Lower leg skin (tissue), 4 donors: ENCODE measurements around the gene TNKS1BP1. TPM values are rescaled to one million over a fixed set of nuclear protein-coding genes. Genes with fewer than 3 reads are reported as not detected.

Experiments used
- DNase-seq, 2 donors: peaks; one replicate each; pipeline ENCODE4 v3.0.0-alpha.2; 2019; ENCODE audit warnings: low spot score in 2 of 2
- H3K4me3 ChIP-seq: fragments of 200-600 bp; sonication (generic); 2 replicates; pipeline ENCODE4 v1.5.1; 2017; ENCODE audit warnings: mild to moderate bottlenecking, low read depth; ENCODE audit not compliant: poor library complexity, severe bottlenecking
- CTCF ChIP-seq, 3 donors: fragments of 450-650 bp; IDR thresholded peaks; one replicate each; pipeline ENCODE4 v1.5.1; 2016; ENCODE audit warnings: antibody characterized with exemption in 3 of 3, mild to moderate bottlenecking in 3 of 3, moderate library complexity in 2 of 3
- POLR2A ChIP-seq, 2 donors: fragments of 450-650 bp; IDR thresholded peaks; one replicate each; pipeline ENCODE4 v1.6.1; 2016 to 2017; ENCODE audit warnings: antibody characterized with exemption in 2 of 2, mild to moderate bottlenecking in 1 of 2, moderate library complexity in 1 of 2
- WGBS, 2 donors: methylation state at CpG; one replicate each; pipeline ENCODE4 v1.1.5; 2018; 5-methylcytosine and 5-hydroxymethylcytosine counted together
- intact Hi-C: fragments of 100-400 bp; cut with DNase I; formaldehyde crosslinking; loops from one replicate; pipeline ENCODE4 v1.15.0; 2023; ENCODE audit warnings: low total_unique reads
- total RNA-seq, 4 donors: library from RNA; depleted of rRNA; stranded (reverse); fragments of >200 nt; gene quantifications; one replicate each; pipeline ENCODE4 v1.1.0, GENCODE V29; 2016

TNKS1BP1 gene
- 100 to 1,000 TPM; 219 to 273 (median 230) TPM for total RNA-seq

- DNase-seq: peak; percentile 99 to 100
- no peak for TF ChIP-seq CTCF (IDR thresholded peaks at IDR 0.05)
- peak in 1 of 2 donors; percentile 62 for TF ChIP-seq POLR2A (IDR thresholded peaks at IDR 0.05)
- H3K4me3 ChIP-seq: peak within 1 kb of the TSS; percentile 67
- WGBS, 2 donors: 1% methylated on average over 38 to 50 of the region's 61 CpGs
- intact Hi-C loops: no loop called here
These were observed at the start of gene TNKS1BP1 for GRCh38 chr11:57324886-57325734. TSS of gene TNKS1BP1 (minus strand) at chr11:57324952. CDS start at chr11:57321885, 3,067 bp downstream.

- WGBS, 2 donors: 57 to 68% methylated on average over 3 of the region's 3 CpGs
- no peak for DNase-seq
- H3K4me3 ChIP-seq: no peak overlapping the region
- intact Hi-C loops: no loop called here
- no peak for TF ChIP-seq CTCF (IDR thresholded peaks at IDR 0.05)
These were observed 48.4 kb upstream of the TNKS1BP1 start for GRCh38 chr11:57373146-57373545.

GRCh38 chr11:57370941-57371340 lies 46.2 kb upstream of the TNKS1BP1 start:
- no peak overlapping the region for H3K4me3 ChIP-seq
- DNase-seq: no peak
- intact Hi-C loops: no loop called here
- TF ChIP-seq POLR2A (IDR thresholded peaks at IDR 0.05): no peak
- TF ChIP-seq CTCF (IDR thresholded peaks at IDR 0.05): no peak

GRCh38 chr11:57370251-57370650 lies 45.5 kb upstream of the TNKS1BP1 start:
- DNase-seq: no peak
- H3K4me3 ChIP-seq: no peak overlapping the region
- intact Hi-C loops: no loop called here
- TF ChIP-seq POLR2A (IDR thresholded peaks at IDR 0.05) (no peak), CTCF (IDR thresholded peaks at IDR 0.05) (no peak)
- 84 to 85% methylated on average over 7 of the region's 7 CpGs for whole genome bisulfite sequencing, 2 donors

- no peak overlapping the region for H3K4me3 ChIP-seq
- TF ChIP-seq POLR2A (IDR thresholded peaks at IDR 0.05) (no peak), CTCF (IDR thresholded peaks at IDR 0.05) (no peak)
- DNase-seq: no peak
- WGBS, 2 donors: 73 to 74% methylated on average over 5 of the region's 5 CpGs
- intact Hi-C loops: no loop called here
These were observed 44.1 kb upstream of the TNKS1BP1 start for GRCh38 chr11:57368845-57369232.
